CD14-positive monocyte (primary cell): ENCODE measurements around the gene TGFB1I1. TPM values are rescaled to one million over a fixed set of nuclear protein-coding genes. Genes with fewer than 3 reads are reported as not detected.

Experiments
- DNase-seq, 3 donors: peaks; one replicate each; pipeline ENCODE4 v3.0.0-alpha.2; 2011 to 2022
- H2AFZ ChIP-seq: 2 replicates; pipeline ENCODE4 v1.6.0; 2012; ENCODE audit warnings: mild to moderate bottlenecking, low read depth, low read length, inconsistent platforms; ENCODE audit not compliant: insufficient read depth, poor library complexity, severe bottlenecking
- H3K27ac ChIP-seq, 2 donors: 1 replicate in 1 of 2; 2 replicates in 1 of 2; pipeline ENCODE4 v1.5.1; 2012 to 2013; ENCODE audit warnings: low read length in 2 of 2, control low read depth in 1 of 2, inconsistent platforms in 1 of 2, low read depth in 1 of 2, mild to moderate bottlenecking in 1 of 2
- H3K27me3 ChIP-seq, 2 donors: one replicate each; pipeline versions ENCODE4 v1.6.0 to v1.6.1; 2011 to 2013; ENCODE audit warnings: low read length in 2 of 2; ENCODE audit not compliant: control insufficient read depth in 2 of 2, insufficient read depth in 2 of 2
- H3K36me3 ChIP-seq, 2 donors: replicated peaks in 1 of 2; 1 replicate in 1 of 2; 2 replicates in 1 of 2; pipeline versions ENCODE4 v1.5.1 to v1.6.1; 2012 to 2013; ENCODE audit warnings: low read length in 2 of 2, control low read depth in 1 of 2, inconsistent platforms in 1 of 2, mild to moderate bottlenecking in 1 of 2; ENCODE audit not compliant: insufficient read depth in 2 of 2, control insufficient read depth in 1 of 2
- H3K4me1 ChIP-seq, 2 donors: 1 replicate in 1 of 2; 2 replicates in 1 of 2; pipeline versions ENCODE4 v1.5.1 to v1.6.1; 2012 to 2013; ENCODE audit warnings: low read length in 2 of 2, control low read depth in 1 of 2, inconsistent platforms in 1 of 2, mild to moderate bottlenecking in 1 of 2, moderate library complexity in 1 of 2; ENCODE audit not compliant: insufficient read depth in 2 of 2, control insufficient read depth in 1 of 2
- H3K4me2 ChIP-seq: replicated peaks from 2 replicates; pipeline ENCODE3; 2012; ENCODE audit warnings: low read length, moderate library complexity, mild to moderate bottlenecking; ENCODE audit not compliant: poor library complexity, severe bottlenecking; ENCODE audit errors: extremely low read depth
- H3K4me3 ChIP-seq, 3 experiments: fragments of 200-600 bp in 1 of 3; sonication (generic) in 1 of 3; replicated peaks in 1 of 3; 1 replicate in 2 of 3; 2 replicates in 1 of 3; pipeline ENCODE4 v1.5.1; 2011 to 2013; ENCODE audit warnings: low read length in 3 of 3, mild to moderate bottlenecking in 3 of 3, control low read depth in 2 of 3, low read depth in 2 of 3, inconsistent platforms in 1 of 3, moderate library complexity in 1 of 3
- H3K79me2 ChIP-seq: 2 replicates; pipeline ENCODE4 v1.6.0; 2012; ENCODE audit warnings: mild to moderate bottlenecking, control low read depth, inconsistent platforms, low read length, moderate library complexity; ENCODE audit not compliant: insufficient read depth
- H3K9ac ChIP-seq: 2 replicates; pipeline ENCODE4 v1.6.0; 2017; ENCODE audit warnings: low read length, mild to moderate bottlenecking; ENCODE audit not compliant: insufficient read depth, poor library complexity, severe bottlenecking
- H3K9me3 ChIP-seq, 2 donors: replicated peaks in 1 of 2; 1 replicate in 1 of 2; 2 replicates in 1 of 2; pipeline versions ENCODE4 v1.5.1 to v1.6.1; 2012 to 2013; ENCODE audit warnings: low read length in 2 of 2, control low read depth in 1 of 2; ENCODE audit not compliant: control insufficient read depth in 1 of 2, insufficient read depth in 1 of 2
- H4K20me1 ChIP-seq: 2 replicates; pipeline ENCODE4 v1.6.0; 2012; ENCODE audit warnings: mild to moderate bottlenecking, low read length, control low read depth, moderate library complexity; ENCODE audit not compliant: insufficient read depth
- H3K27ac Mint-ChIP-seq, 7 donors: one replicate each; pipeline ENCODE4 v1.8.0; 2020; ENCODE audit warnings: mild to moderate bottlenecking in 7 of 7, mixed read lengths in 7 of 7, moderate library complexity in 6 of 7, inconsistent platforms in 2 of 7
- H3K27me3 Mint-ChIP-seq, 3 donors: one replicate each; pipeline ENCODE4 v1.8.0; 2021 to 2022; ENCODE audit warnings: low read depth in 3 of 3, mild to moderate bottlenecking in 3 of 3, mixed read lengths in 3 of 3, moderate library complexity in 3 of 3, inconsistent platforms in 1 of 3
- H3K36me3 Mint-ChIP-seq, 2 donors: one replicate each; pipeline ENCODE4 v1.8.0; 2020; ENCODE audit warnings: mixed read lengths in 2 of 2, inconsistent platforms in 1 of 2, mild to moderate bottlenecking in 1 of 2
- H3K4me1 Mint-ChIP-seq: one replicate; pipeline ENCODE4 v1.8.0; 2020; ENCODE audit warnings: mild to moderate bottlenecking, mixed read lengths
- H3K4me3 Mint-ChIP-seq, 2 donors: one replicate each; pipeline ENCODE4 v1.8.0; 2020; ENCODE audit warnings: mild to moderate bottlenecking in 2 of 2, mixed read lengths in 2 of 2, moderate library complexity in 1 of 2
- H3K9me3 Mint-ChIP-seq, 7 donors: one replicate each; pipeline ENCODE4 v1.8.0; 2020 to 2022; ENCODE audit warnings: mixed read lengths in 7 of 7, mild to moderate bottlenecking in 6 of 7, moderate library complexity in 6 of 7, inconsistent platforms in 2 of 7
- WGBS: methylation state at CpG from one replicate; pipeline ENCODE4 v1.1.5; 2013; ENCODE audit warnings: missing lambda C conversion rate; ENCODE audit not compliant: insufficient coverage; 5-methylcytosine and 5-hydroxymethylcytosine counted together
- intact Hi-C, 2 donors: fragments of 100-400 bp; cut with micrococcal nuclease; formaldehyde crosslinking; loops; one replicate each; pipeline versions ENCODE4 v1.15.0 to v1.15.1; 2023
- polyA plus RNA-seq, 3 donors: library from polyadenylated mRNA; depleted of rRNA in 1 of 3; unstranded in 2 of 3; stranded (reverse) in 1 of 3; fragments of 300-500 nt in 2 of 3; fragments of >200 nt in 1 of 3; fragmentation: Illumina TruSeq in 2 of 3; gene quantifications; 1 replicate in 2 of 3; 2 replicates in 1 of 3; pipeline ENCODE4 v1.2.3, GENCODE V29; 2012 to 2021
- TF ChIP-seq, protein P1 (sequence below): fragments of 200-600 bp; IDR thresholded peaks from one replicate; pipeline ENCODE4 v1.8.0; 2022; ENCODE audit warnings: antibody characterized with exemption, mild to moderate bottlenecking

TGFB1I1 gene
- polyA plus RNA-seq, 3 donors: 0.11 to 0.16 TPM; not detected in 1

DNA sequence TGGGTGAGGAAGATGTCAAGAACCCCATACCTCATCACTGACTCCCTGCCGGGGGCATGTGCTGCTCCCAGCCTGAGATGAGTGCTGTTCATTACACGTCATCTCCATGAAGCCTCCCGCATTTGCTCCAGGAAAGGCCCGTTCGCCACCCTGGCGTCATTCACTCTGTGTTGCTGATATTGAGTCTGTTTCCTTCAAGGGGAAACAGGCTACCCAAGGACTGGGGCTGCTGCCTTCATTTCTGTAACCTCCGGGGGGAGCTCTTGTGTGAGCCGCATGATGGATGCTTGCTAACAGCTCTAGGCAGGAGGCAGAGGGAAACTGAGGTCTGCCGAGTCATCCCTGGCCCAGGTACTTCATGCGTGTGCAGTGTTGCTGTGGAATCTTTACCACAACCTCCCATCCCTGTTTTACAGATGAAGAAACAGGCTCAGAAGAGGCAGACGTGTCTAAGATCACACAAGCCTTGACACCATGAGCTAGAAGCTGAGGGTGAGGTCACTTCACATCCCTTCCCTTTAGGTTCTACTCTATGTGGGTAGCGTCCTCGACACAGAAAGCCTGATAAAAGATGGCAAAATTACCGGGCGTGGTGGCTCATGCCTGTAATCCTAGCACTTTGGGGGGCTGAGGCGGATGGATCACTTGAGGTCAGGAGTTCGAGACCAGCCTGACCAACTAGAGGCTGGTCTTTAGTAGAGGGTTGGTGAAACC is 16.2 kb upstream of the TGFB1I1 start:
- peaks cover 0 to 5% (median 5%) of the 10 kb centered on the region in 3 donors for H3K27me3 Mint-ChIP-seq
- no peak overlapping the region for H2AFZ ChIP-seq
- intact Hi-C loops: loop anchor here (5.0 kb wide), 3 partner anchors 103 to 412 kb away; partner anchors contain the start of gene KAT8 (in 1 of the 2)
- H3K4me2 ChIP-seq: peak overlapping the region; percentile 21
- H3K4me1 ChIP-seq: peaks cover 62 to 70% of the 10 kb centered on the region in 2 donors
- TF ChIP-seq, protein P1, sequence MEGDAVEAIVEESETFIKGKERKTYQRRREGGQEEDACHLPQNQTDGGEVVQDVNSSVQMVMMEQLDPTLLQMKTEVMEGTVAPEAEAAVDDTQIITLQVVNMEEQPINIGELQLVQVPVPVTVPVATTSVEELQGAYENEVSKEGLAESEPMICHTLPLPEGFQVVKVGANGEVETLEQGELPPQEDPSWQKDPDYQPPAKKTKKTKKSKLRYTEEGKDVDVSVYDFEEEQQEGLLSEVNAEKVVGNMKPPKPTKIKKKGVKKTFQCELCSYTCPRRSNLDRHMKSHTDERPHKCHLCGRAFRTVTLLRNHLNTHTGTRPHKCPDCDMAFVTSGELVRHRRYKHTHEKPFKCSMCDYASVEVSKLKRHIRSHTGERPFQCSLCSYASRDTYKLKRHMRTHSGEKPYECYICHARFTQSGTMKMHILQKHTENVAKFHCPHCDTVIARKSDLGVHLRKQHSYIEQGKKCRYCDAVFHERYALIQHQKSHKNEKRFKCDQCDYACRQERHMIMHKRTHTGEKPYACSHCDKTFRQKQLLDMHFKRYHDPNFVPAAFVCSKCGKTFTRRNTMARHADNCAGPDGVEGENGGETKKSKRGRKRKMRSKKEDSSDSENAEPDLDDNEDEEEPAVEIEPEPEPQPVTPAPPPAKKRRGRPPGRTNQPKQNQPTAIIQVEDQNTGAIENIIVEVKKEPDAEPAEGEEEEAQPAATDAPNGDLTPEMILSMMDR: peak; percentile 24
- peaks cover 43% of the 10 kb centered on the region for H4K20me1 ChIP-seq
- peaks cover 50% of the 10 kb centered on the region for H3K79me2 ChIP-seq
- H3K27ac Mint-ChIP-seq: peak overlapping the region; percentile 12 to 76 (median 60)
- no peak overlapping the region for H3K9ac ChIP-seq
- H3K36me3 ChIP-seq: no peaks in the 10 kb centered on the region
- peaks cover 5 to 10% of the 10 kb centered on the region in 2 donors for H3K36me3 Mint-ChIP-seq
- peaks cover 66% of the 10 kb centered on the region for H3K4me1 Mint-ChIP-seq
- peak overlapping the region; percentile 26 to 27 for H3K4me3 Mint-ChIP-seq
- H3K4me3 ChIP-seq: no peak overlapping the region
- H3K9me3 ChIP-seq: no peaks in the 10 kb centered on the region
- DNase-seq: peak in 1 of 3 donors; percentile 62
- 35% methylated on average over 11 of the region's 17 CpGs for WGBS
- no peak overlapping the region for H3K27ac ChIP-seq
- H3K9me3 Mint-ChIP-seq: peaks cover 0 to 3% (median 0%) of the 10 kb centered on the region in 7 donors
- H3K27me3 ChIP-seq: no peaks in the 10 kb centered on the region

DNA sequence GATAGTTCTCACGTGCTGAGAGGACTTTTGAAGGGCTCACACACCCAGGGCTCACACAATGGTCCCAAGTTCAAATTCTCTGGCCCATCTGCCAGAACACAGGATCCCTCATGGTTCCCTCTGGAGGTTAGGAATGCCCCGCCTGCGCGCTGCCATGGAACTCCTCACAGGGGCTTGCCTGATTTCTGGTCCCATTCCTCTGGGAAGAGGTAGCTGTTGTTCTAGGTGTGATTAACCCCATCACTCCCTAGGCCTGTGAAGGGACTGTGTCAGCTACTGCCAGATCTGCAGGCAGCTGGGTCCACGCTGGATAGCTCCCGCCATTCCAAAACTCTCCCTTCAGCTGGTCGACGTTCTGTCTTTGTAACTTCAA is 15.0 kb upstream of the TGFB1I1 start:
- Histone ChIP-seq H3K9me3 (no peaks in the 10 kb centered on the region), H2AFZ (no peak overlapping the region), H3K4me2 (peak overlapping the region; percentile 93), H3K79me2 (peaks cover 54% of the 10 kb centered on the region), H3K36me3 (peaks cover 2 to 5% of the 10 kb centered on the region in 2 donors), H3K9ac (no peak overlapping the region), H3K27ac (no peak overlapping the region), H4K20me1 (peaks cover 48% of the 10 kb centered on the region), H3K4me3 (peak overlapping the region in 1 of 3 experiments; percentile 26), H3K27me3 (no peaks in the 10 kb centered on the region), H3K4me1 (peaks cover 65 to 70% of the 10 kb centered on the region in 2 donors)
- Mint-ChIP-seq H3K4me3 (peak overlapping the region in 1 of 2 donors; percentile 11), H3K27ac (peak overlapping the region in 3 of 7 donors; percentile 10 to 25 (median 13)), H3K36me3 (peaks cover 8 to 14% of the 10 kb centered on the region in 2 donors), H3K4me1 (peaks cover 68% of the 10 kb centered on the region), H3K27me3 (peaks cover 0 to 7% (median 0%) of the 10 kb centered on the region in 3 donors), H3K9me3 (peaks cover 0 to 3% (median 0%) of the 10 kb centered on the region in 7 donors)
- intact Hi-C loops: loop anchor here (5.0 kb wide), 3 partner anchors 105 to 410 kb away; partner anchors contain the start of gene KAT8 (in 1 of the 2)
- DNase-seq: no peak
- TF ChIP-seq, protein P1: no peak
- WGBS: 95% methylated on average over 3 of the region's 8 CpGs
